Measurements from ENCODE around the gene PCGF3.

DNA sequence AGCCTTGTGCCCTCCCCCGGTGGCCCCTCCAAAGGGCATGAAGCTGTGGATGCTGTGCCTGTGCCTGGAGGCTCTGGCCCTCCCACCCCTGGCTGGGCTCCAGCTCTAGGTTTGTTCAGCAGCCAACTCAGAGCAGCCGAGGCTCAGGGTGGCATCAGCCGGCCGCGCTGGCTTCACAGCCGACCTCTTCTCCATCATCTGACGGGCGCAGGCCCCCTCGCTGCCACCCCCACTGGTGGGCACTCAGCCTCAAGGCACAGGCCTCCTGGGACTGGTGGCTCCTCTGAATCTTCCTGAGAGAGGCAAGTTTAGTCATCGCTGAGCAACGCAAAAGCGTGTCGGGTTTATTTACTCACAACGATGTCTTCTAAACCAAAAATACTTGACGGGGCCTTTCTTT, 46.0 kb downstream of the PCGF3 start:
- TF ChIP-seq, protein P1, sequence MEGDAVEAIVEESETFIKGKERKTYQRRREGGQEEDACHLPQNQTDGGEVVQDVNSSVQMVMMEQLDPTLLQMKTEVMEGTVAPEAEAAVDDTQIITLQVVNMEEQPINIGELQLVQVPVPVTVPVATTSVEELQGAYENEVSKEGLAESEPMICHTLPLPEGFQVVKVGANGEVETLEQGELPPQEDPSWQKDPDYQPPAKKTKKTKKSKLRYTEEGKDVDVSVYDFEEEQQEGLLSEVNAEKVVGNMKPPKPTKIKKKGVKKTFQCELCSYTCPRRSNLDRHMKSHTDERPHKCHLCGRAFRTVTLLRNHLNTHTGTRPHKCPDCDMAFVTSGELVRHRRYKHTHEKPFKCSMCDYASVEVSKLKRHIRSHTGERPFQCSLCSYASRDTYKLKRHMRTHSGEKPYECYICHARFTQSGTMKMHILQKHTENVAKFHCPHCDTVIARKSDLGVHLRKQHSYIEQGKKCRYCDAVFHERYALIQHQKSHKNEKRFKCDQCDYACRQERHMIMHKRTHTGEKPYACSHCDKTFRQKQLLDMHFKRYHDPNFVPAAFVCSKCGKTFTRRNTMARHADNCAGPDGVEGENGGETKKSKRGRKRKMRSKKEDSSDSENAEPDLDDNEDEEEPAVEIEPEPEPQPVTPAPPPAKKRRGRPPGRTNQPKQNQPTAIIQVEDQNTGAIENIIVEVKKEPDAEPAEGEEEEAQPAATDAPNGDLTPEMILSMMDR (IDR thresholded peaks at IDR 0.05) = no peak
- no peak for TF ChIP-seq POLR2A (IDR thresholded peaks at IDR 0.05)
